CD4-positive, alpha-beta T cell treated with Interleukin-4 for 4 hours (primary cell): ENCODE results near the gene EMP2.
"Not testable (repeated sequence)": the region's sequence is repeated elsewhere in the genome, so short reads cannot be mapped to it uniquely, and the experiment has no call there.

Source experiments
- DNase-seq: peaks from one replicate; pipeline ENCODE4 v3.0.0-alpha.2; 2020

The EMP2 gene

GRCh38 chr16:10519929-10520868 is 60.2 kb downstream of the EMP2 start:
- DNase-seq, result no peak

GRCh38 chr16:10519297-10519696 is 61.1 kb downstream of the EMP2 start:
- no peak for DNase-seq

- DNase-seq, result no peak
Observed at GRCh38 chr16:10518479-10519041, 61.8 kb downstream of the EMP2 start.

GRCh38 chr16:10517868-10518267 is 62.5 kb downstream of the EMP2 start:
- DNase-seq, result no peak

GRCh38 chr16:10514369-10515055 is 65.9 kb downstream of the EMP2 start:
- peak; percentile 44 for DNase-seq

- no peak for DNase-seq
Observed at GRCh38 chr16:10511829-10512228, 68.6 kb downstream of the EMP2 start.

GRCh38 chr16:10510279-10510678 is 70.1 kb downstream of the EMP2 start:
- DNase-seq, result no peak

GRCh38 chr16:10509534-10510025 is 70.8 kb downstream of the EMP2 start:
- DNase-seq, result peak; percentile 79

GRCh38 chr16:10505286-10505685 is 75.1 kb downstream of the EMP2 start:
- DNase-seq, result not testable (repeated sequence)

GRCh38 chr16:10504404-10504885 is 76.0 kb downstream of the EMP2 start:
- no peak for DNase-seq

GRCh38 chr16:10502776-10503175 is 77.6 kb downstream of the EMP2 start:
- no peak for DNase-seq

- no peak for DNase-seq
Observed at GRCh38 chr16:10501016-10501607, 79.3 kb downstream of the EMP2 start.

GRCh38 chr16:10500582-10500981 is 79.8 kb downstream of the EMP2 start:
- DNase-seq, result no peak

- no peak for DNase-seq
Observed at GRCh38 chr16:10497132-10498101, 83.0 kb downstream of the EMP2 start.

GRCh38 chr16:10495031-10495345 is 85.4 kb downstream of the EMP2 start:
- no peak for DNase-seq

- DNase-seq, result no peak
Observed at GRCh38 chr16:10494343-10495030, 85.9 kb downstream of the EMP2 start.

- no peak for DNase-seq
Observed at GRCh38 chr16:10493276-10493675, 87.1 kb downstream of the EMP2 start.

- DNase-seq, result no peak
Observed at GRCh38 chr16:10490141-10490540, 90.3 kb downstream of the EMP2 start.

GRCh38 chr16:10485698-10486382 is 94.6 kb downstream of the EMP2 start:
- DNase-seq, result no peak

- DNase-seq, result no peak
Observed at GRCh38 chr16:10485159-10485558, 95.2 kb downstream of the EMP2 start.

- no peak for DNase-seq
Observed at GRCh38 chr16:10480151-10480550, 100.2 kb downstream of the EMP2 start.
